ENCODE measurements around the gene TRIM46. TPM values are rescaled to one million over a fixed set of nuclear protein-coding genes. Genes with fewer than 3 reads are reported as not detected.
A peak's percentile ranks its signal among the peaks of the same experiment; 100 is the strongest.
"Not testable (repeated sequence)": the region's sequence is repeated elsewhere in the genome, so short reads cannot be mapped to it uniquely, and the experiment has no call there.

The TRIM46 gene
- total RNA-seq, 1 donor from 2014 or later: 5.9 TPM

GRCh38 chr1:155227261-155228095, 53.8 kb downstream of the TRIM46 start:
- DNase-seq (ENCODE audit: low read depth): peak; percentile 98

DNA sequence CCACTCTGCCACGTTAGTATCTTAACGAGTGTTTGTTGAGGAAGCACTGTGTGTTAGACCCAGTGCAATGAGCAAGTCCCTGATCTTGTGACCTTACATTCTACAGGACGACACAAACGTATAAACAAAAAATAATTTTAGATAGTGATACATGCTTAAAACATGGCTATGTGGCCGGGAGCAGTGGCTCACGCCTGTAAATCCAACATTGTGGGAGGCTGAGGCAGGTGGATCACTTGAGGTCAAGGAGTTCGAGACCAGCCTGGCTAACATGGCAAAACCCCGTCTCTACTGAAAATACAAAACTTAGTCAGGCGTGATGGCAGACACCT, 54.4 kb downstream of the TRIM46 start:
- DNase-seq (ENCODE audit: low read depth): no peak

DNA sequence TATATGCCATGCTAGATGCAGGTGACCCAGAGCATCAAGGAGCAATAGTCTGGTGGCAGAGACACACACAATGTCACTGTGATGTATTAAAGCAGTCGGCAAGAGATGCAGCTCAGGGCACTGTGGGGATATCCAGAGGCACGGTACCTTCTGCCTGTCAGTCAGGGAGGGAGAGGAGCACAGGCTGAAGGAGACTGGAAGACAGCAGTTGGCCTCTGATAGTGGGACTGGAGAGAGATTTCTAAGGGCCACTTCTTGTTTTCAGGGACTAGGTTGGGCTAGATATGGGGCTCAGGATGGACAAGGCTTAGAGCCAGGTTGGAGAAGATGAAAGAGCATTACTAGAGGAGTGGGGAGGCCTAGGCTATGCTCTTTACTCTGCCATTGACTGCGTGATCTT, 57.7 kb downstream of the TRIM46 start:
- not testable (repeated sequence) for DNase-seq (ENCODE audit: low read depth)

GRCh38 chr1:155232001-155232978, 58.6 kb downstream of the TRIM46 start:
- DNase-seq (ENCODE audit: low read depth): not testable (repeated sequence)

DNA sequence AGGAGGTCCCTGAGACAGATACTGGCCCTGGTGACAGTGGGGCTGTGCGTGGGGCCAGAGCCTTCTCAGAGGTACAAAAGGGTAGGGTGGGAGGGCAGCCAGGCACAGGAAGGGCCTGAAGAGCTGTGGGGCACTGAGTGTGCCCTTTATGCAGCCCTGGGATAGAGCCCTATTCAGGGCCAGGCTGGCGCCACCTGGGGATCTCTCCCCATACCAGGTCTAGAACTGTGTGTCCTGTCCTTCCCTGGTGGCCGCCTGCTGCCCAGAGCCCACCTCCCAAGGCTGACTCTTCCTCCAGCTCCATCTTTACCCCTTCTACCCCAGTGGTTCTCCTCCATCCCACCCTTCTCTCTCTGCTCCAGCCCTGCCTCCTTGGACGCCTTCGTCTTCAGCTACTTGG, 59.9 kb downstream of the TRIM46 start:
- DNase-seq (ENCODE audit: low read depth): not testable (repeated sequence)

Other genes with a start within 250 kb of the TRIM46 start
- gene PMVK, start 237.1 kb upstream of the TRIM46 start, total RNA-seq: 4.0 and 8.8 TPM in 2 replicates
- gene PBXIP1, start 217.8 kb upstream of the TRIM46 start, total RNA-seq: 81.3 and 141 TPM in 2 replicates
- 5.4 and 18.4 TPM in 2 replicates for gene PYGO2, start 212.1 kb upstream of the TRIM46 start, total RNA-seq
- 107 and 140 TPM in 2 replicates for gene SHC1, start 203.1 kb upstream of the TRIM46 start, total RNA-seq
- gene CKS1B, start 199.2 kb upstream of the TRIM46 start, total RNA-seq: 23.4 and 106 TPM in 2 replicates
- gene FLAD1, start 190.5 kb upstream of the TRIM46 start, total RNA-seq: 21.6 and 32.5 TPM in 2 replicates
- gene LENEP, start 180.3 kb upstream of the TRIM46 start, total RNA-seq: 0.60 TPM in 1 of 2 replicates, not detected in the other
- gene ZBTB7B, start 171.0 kb upstream of the TRIM46 start, total RNA-seq: 29.2 and 36.5 TPM in 2 replicates
- gene DCST2, start 140.1 kb upstream of the TRIM46 start, total RNA-seq: 0.05 TPM in 1 of 2 replicates, not detected in the other
- gene DCST1, start 140.0 kb upstream of the TRIM46 start, total RNA-seq: not detected in 2 replicates
- gene ADAM15, start 122.5 kb upstream of the TRIM46 start, total RNA-seq: 47.9 and 137 TPM in 2 replicates
- gene EFNA4, start 110.1 kb upstream of the TRIM46 start, total RNA-seq: 9.5 and 12.5 TPM in 2 replicates
- gene EFNA3, start 95.0 kb upstream of the TRIM46 start, total RNA-seq: 1.4 and 2.4 TPM in 2 replicates
- 68.3 and 80.4 TPM in 2 replicates for gene EFNA1, start 46.0 kb upstream of the TRIM46 start, total RNA-seq
- gene SLC50A1, start 38.0 kb upstream of the TRIM46 start, total RNA-seq: 16.7 and 63.0 TPM in 2 replicates
- gene DPM3, start 33.3 kb upstream of the TRIM46 start, total RNA-seq: 12.7 and 30.9 TPM in 2 replicates
- gene KRTCAP2, start 545 bp upstream of the TRIM46 start, total RNA-seq: 65.4 and 102 TPM in 2 replicates
- 21.7 and 52.9 TPM in 2 replicates for gene THBS3, start 34.0 kb downstream of the TRIM46 start, total RNA-seq
- 36.8 and 72.8 TPM in 2 replicates for gene MTX1, start 34.8 kb downstream of the TRIM46 start, total RNA-seq
- 5.6 and 10.2 TPM in 2 replicates for gene ENTREP3, start 81.6 kb downstream of the TRIM46 start, total RNA-seq
- 23.6 and 42.1 TPM in 2 replicates for gene SCAMP3, start 88.5 kb downstream of the TRIM46 start, total RNA-seq
- 12.0 and 33.1 TPM in 2 replicates for gene CLK2, start 99.7 kb downstream of the TRIM46 start, total RNA-seq
- gene HCN3, start 103.6 kb downstream of the TRIM46 start, total RNA-seq: 1.0 and 1.7 TPM in 2 replicates
- 0.05 TPM in 1 of 2 replicates, not detected in the other for gene PKLR, start 127.6 kb downstream of the TRIM46 start, total RNA-seq
- 89.4 and 499 TPM in 2 replicates for gene FDPS, start 135.0 kb downstream of the TRIM46 start, total RNA-seq
- gene RUSC1, start 147.0 kb downstream of the TRIM46 start, total RNA-seq: 24.1 and 26.2 TPM in 2 replicates

Data from renal cortical epithelial cell (primary cell).